ENCODE measurements around the gene UQCRHL. TPM values are rescaled to one million over a fixed set of nuclear protein-coding genes. Genes with fewer than 3 reads are reported as not detected.
A peak's percentile ranks its signal among the peaks of the same experiment; 100 is the strongest.

Gene UQCRHL
- total RNA-seq, 1 donor from 2014 or later: 1.5 TPM

DNA sequence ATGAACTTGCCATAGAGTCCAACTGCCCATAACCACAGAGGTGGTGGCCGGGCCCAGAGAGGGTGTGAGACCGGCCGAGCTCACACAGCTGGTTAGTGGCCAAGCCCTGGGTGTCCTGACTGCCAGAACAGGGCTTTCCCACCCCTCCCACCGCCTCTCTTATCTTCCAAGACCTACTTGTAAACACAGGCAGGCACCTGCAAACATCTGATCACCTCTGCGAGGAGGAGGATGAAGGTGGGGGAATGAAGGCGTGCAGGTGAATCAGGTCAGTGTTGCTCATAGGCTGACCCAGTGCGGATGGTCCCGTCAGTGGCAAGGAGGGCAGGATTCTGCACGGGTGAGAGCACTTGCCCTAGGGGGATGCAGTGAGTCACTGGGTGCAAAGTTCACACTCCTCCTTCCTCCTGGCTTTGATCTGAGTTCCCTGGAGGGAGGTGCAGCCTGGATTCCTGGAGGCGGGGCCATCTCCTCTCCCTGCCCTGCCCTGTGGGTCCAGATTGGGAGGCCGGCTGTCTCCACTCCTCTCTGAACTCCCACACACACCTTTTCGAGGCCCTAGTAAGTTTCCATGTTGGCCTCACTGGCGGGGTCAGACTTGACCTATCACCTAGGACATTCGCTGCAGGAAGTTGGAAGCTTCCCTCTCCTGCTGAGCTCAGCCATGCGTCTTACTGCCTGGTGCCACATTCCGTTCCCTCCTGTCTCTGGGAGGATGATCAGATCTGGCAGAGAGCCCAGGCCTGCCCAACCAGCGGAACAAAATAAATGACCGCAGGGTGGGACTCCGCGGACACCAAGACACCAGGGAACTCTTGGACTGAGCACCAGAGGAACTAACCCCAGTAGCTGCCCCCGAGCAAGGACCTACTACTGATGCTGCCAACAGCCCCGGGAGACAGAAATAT lies 7.3 kb downstream of the UQCRHL start:
- H3K4me3 Mint-ChIP-seq (ENCODE audit: unreplicated experiment): peak overlapping the region; percentile 44
- H3K9me3 Mint-ChIP-seq (ENCODE audit: low read depth): no peaks in the 10 kb centered on the region
- H3K27ac Mint-ChIP-seq (ENCODE audit: unreplicated experiment): peak overlapping the region; percentile 99
- H3K27me3 Mint-ChIP-seq (ENCODE audit: low read depth): no peaks in the 10 kb centered on the region
- DNase-seq (ENCODE audit: low spot score): no peak
- no peaks in the 10 kb centered on the region for H3K36me3 Mint-ChIP-seq (ENCODE audit: low read depth)
- H3K4me1 Mint-ChIP-seq (ENCODE audit: low read depth): peaks cover 75% of the 10 kb centered on the region
- TF ChIP-seq, protein P1, sequence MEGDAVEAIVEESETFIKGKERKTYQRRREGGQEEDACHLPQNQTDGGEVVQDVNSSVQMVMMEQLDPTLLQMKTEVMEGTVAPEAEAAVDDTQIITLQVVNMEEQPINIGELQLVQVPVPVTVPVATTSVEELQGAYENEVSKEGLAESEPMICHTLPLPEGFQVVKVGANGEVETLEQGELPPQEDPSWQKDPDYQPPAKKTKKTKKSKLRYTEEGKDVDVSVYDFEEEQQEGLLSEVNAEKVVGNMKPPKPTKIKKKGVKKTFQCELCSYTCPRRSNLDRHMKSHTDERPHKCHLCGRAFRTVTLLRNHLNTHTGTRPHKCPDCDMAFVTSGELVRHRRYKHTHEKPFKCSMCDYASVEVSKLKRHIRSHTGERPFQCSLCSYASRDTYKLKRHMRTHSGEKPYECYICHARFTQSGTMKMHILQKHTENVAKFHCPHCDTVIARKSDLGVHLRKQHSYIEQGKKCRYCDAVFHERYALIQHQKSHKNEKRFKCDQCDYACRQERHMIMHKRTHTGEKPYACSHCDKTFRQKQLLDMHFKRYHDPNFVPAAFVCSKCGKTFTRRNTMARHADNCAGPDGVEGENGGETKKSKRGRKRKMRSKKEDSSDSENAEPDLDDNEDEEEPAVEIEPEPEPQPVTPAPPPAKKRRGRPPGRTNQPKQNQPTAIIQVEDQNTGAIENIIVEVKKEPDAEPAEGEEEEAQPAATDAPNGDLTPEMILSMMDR (IDR thresholded peaks at IDR 0.05): no peak

DNA sequence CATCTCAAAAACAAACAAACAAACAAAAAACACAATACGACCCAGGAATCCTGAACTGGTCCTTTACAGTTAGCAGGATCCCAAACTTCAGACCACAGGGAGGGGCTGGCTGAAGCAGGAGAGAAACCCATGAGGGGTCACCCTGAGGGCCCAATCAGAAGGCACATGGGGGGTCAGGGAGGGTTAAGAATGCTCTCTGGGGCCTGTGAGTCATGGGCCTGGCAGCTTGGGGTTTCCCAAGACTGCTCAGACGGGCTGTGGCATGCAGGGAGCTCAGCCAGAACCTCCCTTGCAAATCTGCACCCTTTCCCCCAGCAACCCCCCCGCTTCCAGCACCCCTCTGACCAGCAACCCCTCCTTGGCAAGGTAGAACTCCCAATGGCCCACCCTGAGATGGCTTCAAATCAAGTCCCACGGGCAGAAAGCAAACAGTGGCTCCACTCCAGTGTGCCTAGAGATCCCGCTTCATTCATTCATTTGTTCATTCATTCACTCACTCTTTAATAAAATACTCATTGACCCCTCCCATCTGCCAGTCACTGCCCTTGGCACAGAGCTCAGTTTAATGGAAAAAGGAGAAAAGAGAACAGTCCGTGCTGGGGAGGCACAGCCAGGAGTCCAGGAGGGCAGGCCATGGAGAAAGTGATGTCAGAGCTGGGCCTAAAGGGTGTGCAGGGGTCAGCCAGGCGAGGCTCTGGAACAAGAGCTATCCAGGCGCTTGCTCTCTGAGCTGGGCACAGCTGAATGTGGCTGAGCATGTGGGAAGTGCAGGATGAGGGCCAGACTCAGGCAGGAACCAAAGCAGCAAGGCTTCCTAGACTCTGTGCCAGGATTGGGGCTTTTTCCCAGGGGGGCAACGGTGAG lies 8.2 kb downstream of the UQCRHL start:
- TF ChIP-seq, protein P1 (IDR thresholded peaks at IDR 0.05): no peak
- Mint-ChIP-seq H3K9me3 (ENCODE audit: low read depth) (no peaks in the 10 kb centered on the region), H3K27ac (ENCODE audit: unreplicated experiment) (peak overlapping the region; percentile 99), H3K36me3 (ENCODE audit: low read depth) (no peaks in the 10 kb centered on the region), H3K4me1 (ENCODE audit: low read depth) (peaks cover 84% of the 10 kb centered on the region), H3K27me3 (ENCODE audit: low read depth) (no peaks in the 10 kb centered on the region), H3K4me3 (ENCODE audit: unreplicated experiment) (no peak overlapping the region)
- no peak for DNase-seq (ENCODE audit: low spot score)

DNA sequence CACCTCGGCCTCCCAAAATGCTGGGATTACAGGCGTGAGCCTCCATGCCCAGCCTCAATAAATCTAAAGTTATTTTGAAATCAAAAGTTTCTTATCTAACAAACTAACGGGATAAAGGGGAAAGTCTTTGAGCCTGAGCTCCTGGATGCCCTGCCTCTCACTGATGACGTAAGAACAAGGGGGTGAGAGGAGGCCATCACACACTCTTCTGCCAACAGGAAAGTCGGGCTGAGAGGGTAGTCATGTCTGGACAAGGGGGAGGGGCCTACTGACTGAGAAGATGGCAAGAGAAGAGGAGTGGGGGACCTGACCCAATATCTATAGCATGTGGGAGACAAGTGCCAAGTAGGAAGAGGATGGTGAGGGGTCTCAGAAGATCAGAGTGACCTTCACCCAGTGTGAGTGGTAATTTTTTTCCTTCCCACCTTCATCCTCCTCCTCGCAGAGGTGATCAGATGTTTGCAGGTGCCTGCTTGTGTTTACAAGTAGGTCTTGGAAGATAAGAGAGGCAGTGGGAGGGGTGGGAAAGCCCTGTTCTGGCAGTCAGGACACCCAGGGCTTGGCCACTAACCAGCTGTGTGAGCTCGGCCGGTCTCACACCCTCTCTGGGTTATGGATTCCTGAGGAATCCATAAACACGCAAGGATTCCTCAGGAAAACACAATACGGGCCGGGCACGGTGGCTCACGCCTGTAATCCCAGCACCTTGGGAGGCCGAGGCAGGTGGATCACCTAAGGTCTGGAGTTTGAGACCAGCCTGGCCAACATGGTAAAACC lies 9.6 kb downstream of the UQCRHL start:
- H3K9me3 Mint-ChIP-seq (ENCODE audit: low read depth): no peaks in the 10 kb centered on the region
- TF ChIP-seq, protein P1 (IDR thresholded peaks at IDR 0.05): no peak
- H3K27me3 Mint-ChIP-seq (ENCODE audit: low read depth): no peaks in the 10 kb centered on the region
- no peak for DNase-seq (ENCODE audit: low spot score)
- peak overlapping the region; percentile 98 for H3K27ac Mint-ChIP-seq (ENCODE audit: unreplicated experiment)
- no peaks in the 10 kb centered on the region for H3K36me3 Mint-ChIP-seq (ENCODE audit: low read depth)
- no peak overlapping the region for H3K4me3 Mint-ChIP-seq (ENCODE audit: unreplicated experiment)
- H3K4me1 Mint-ChIP-seq (ENCODE audit: low read depth): peaks cover 89% of the 10 kb centered on the region

DNA sequence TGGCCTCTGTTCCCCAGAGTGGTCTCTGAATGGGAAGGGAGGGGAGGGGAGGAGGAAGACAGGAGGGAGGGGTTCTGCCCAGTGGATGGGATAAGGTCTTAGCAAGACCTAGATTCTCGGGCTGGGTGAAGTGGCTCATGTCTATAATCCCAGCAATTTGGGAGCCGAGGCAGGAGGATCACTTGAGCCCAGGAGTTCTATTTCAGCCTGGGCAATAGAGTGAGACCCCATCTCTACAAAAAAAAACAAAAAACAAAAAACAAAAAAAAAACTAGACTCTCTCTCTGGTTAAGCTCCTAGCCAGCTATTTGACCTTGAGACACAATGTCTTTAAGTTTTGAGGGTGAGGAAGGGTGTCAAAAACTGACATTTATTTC lies 11.4 kb downstream of the UQCRHL start:
- Mint-ChIP-seq H3K9me3 (ENCODE audit: low read depth) (no peaks in the 10 kb centered on the region), H3K4me3 (ENCODE audit: unreplicated experiment) (no peak overlapping the region), H3K27ac (ENCODE audit: unreplicated experiment) (peak overlapping the region; percentile 98), H3K27me3 (ENCODE audit: low read depth) (no peaks in the 10 kb centered on the region), H3K36me3 (ENCODE audit: low read depth) (no peaks in the 10 kb centered on the region), H3K4me1 (ENCODE audit: low read depth) (peaks cover 79% of the 10 kb centered on the region)
- no peak for DNase-seq (ENCODE audit: low spot score)
- TF ChIP-seq, protein P1 (IDR thresholded peaks at IDR 0.05): no peak
